BE2C (cell line): Measurements from ENCODE around the gene FNDC4.

Experiments used
- DNase-seq: peaks from one replicate; pipeline ENCODE4 v3.0.0-alpha.2; 2020
- H3K27me3 ChIP-seq: fragments of 250-450 bp; sonication (Bioruptor Pico); 2 replicates; pipeline ENCODE4 v1.5.1; 2020; ENCODE audit warnings: mild to moderate bottlenecking
- H3K36me3 ChIP-seq: fragments of 250-450 bp; sonication (Bioruptor Pico); 2 replicates; pipeline ENCODE4 v1.5.1; 2020; ENCODE audit warnings: mild to moderate bottlenecking
- H3K4me1 ChIP-seq: fragments of 250-450 bp; sonication (Bioruptor Pico); 2 replicates; pipeline ENCODE4 v1.5.1; 2020
- H3K4me3 ChIP-seq: 2 replicates; pipeline ENCODE4 v1.5.1; 2011; ENCODE audit warnings: low read depth, low read length
- H3K9me3 ChIP-seq: fragments of 250-450 bp; sonication (Bioruptor Pico); 2 replicates; pipeline ENCODE4 v1.5.1; 2020
- CTCF ChIP-seq: IDR thresholded peaks from 2 replicates; pipeline ENCODE4 v1.5.1; 2012; ENCODE audit warnings: mild to moderate bottlenecking, low read depth, low read length

Gene FNDC4

GRCh38 chr2:27495840-27496356 is 898 bp upstream of the FNDC4 start:
- Histone ChIP-seq H3K4me1 (no peaks in the 10 kb centered on the region), H3K9me3 (no peaks in the 10 kb centered on the region), H3K36me3 (no peaks in the 10 kb centered on the region), H3K27me3 (peaks cover 51% of the 10 kb centered on the region), H3K4me3 (no peak overlapping the region)
- no peak for DNase-seq
- no peak for TF ChIP-seq CTCF

GRCh38 chr2:27494284-27494943 is 586 bp downstream of the FNDC4 start:
- DNase-seq = no peak
- Histone ChIP-seq H3K4me1 (no peaks in the 10 kb centered on the region), H3K27me3 (peaks cover 51% of the 10 kb centered on the region), H3K4me3 (peak overlapping the region; percentile 66), H3K36me3 (no peaks in the 10 kb centered on the region), H3K9me3 (no peaks in the 10 kb centered on the region)
- TF ChIP-seq CTCF = no peak

- Histone ChIP-seq H3K27me3 (peaks cover 48% of the 10 kb centered on the region), H3K4me3 (no peak overlapping the region), H3K9me3 (no peaks in the 10 kb centered on the region), H3K4me1 (no peaks in the 10 kb centered on the region), H3K36me3 (no peaks in the 10 kb centered on the region)
- no peak for TF ChIP-seq CTCF
- DNase-seq = no peak
These were observed 1.1 kb downstream of the FNDC4 start for GRCh38 chr2:27493948-27494283.

GRCh38 chr2:27492557-27492956 is 2.4 kb downstream of the FNDC4 start:
- no peaks in the 10 kb centered on the region for H3K9me3 ChIP-seq
- TF ChIP-seq CTCF = no peak
- no peak overlapping the region for H3K4me3 ChIP-seq
- H3K36me3 ChIP-seq = no peaks in the 10 kb centered on the region
- no peaks in the 10 kb centered on the region for H3K4me1 ChIP-seq
- DNase-seq = no peak
- peaks cover 36% of the 10 kb centered on the region for H3K27me3 ChIP-seq

GRCh38 chr2:27489498-27490397 is 5.3 kb downstream of the FNDC4 start, which contains the start of gene IFT172:
Gene IFT172, minus strand, starts transcription at chr2:27489743. Its CDS starts 90 bp downstream, at chr2:27489653.
- Histone ChIP-seq H3K27me3 (peaks cover 8% of the 10 kb centered on the region), H3K4me3 (peak within 1 kb of the TSS; percentile 96), H3K9me3 (no peaks in the 10 kb centered on the region), H3K36me3 (no peaks in the 10 kb centered on the region), H3K4me1 (no peaks in the 10 kb centered on the region)
- no peak for TF ChIP-seq CTCF
- peak; percentile 99 for DNase-seq

GRCh38 chr2:27489118-27489497 is 5.9 kb downstream of the FNDC4 start:
- TF ChIP-seq CTCF = no peak
- H3K9me3 ChIP-seq = no peaks in the 10 kb centered on the region
- H3K27me3 ChIP-seq = peaks cover 2% of the 10 kb centered on the region
- DNase-seq = no peak
- no peaks in the 10 kb centered on the region for H3K4me1 ChIP-seq
- peak overlapping the region; percentile 96 for H3K4me3 ChIP-seq
- no peaks in the 10 kb centered on the region; the same call in 1 of the 2 replicates for H3K36me3 ChIP-seq
